Fibroblast of lung (primary cell): ENCODE data around the gene POR. TPM values are rescaled to one million over a fixed set of nuclear protein-coding genes. Genes with fewer than 3 reads are reported as not detected.

Source experiments
- DNase-seq, 2 donors: peaks; one replicate each; pipeline versions ENCODE4 v3.0.0 to v3.0.0-alpha.2; 2010; ENCODE audit warnings: low read depth in 2 of 2
- H2AFZ ChIP-seq: 2 replicates; pipeline ENCODE4 v1.5.1; 2012; ENCODE audit warnings: low read length, control low read depth, inconsistent platforms
- H3K27ac ChIP-seq: 2 replicates; pipeline ENCODE4 v1.5.1; 2011; ENCODE audit warnings: low read length, control low read depth; ENCODE audit not compliant: insufficient read depth
- H3K27me3 ChIP-seq: 2 replicates; pipeline ENCODE4 v1.5.1; 2011; ENCODE audit warnings: mild to moderate bottlenecking, low read length; ENCODE audit not compliant: control insufficient read depth, insufficient read depth
- H3K36me3 ChIP-seq: 2 replicates; pipeline ENCODE4 v1.5.1; 2011; ENCODE audit warnings: low read length; ENCODE audit not compliant: control insufficient read depth, insufficient read depth
- H3K4me1 ChIP-seq: 2 replicates; pipeline ENCODE4 v1.5.1; 2011; ENCODE audit warnings: low read length; ENCODE audit not compliant: control insufficient read depth, insufficient read depth; ENCODE audit errors: extremely low read depth
- H3K4me2 ChIP-seq: 2 replicates; pipeline ENCODE4 v1.5.1; 2011; ENCODE audit warnings: low read length, control low read depth; ENCODE audit not compliant: insufficient read depth; ENCODE audit errors: extremely low read depth
- H3K4me3 ChIP-seq, 4 experiments: fragments of 200-600 bp in 1 of 4; sonication (generic) in 1 of 4; replicated peaks in 1 of 4; 2 replicates each; pipeline ENCODE4 v1.5.1; 2011 to 2016; ENCODE audit warnings: low read length in 4 of 4, low read depth in 3 of 4, mild to moderate bottlenecking in 3 of 4, control low read depth in 2 of 4, inconsistent platforms in 1 of 4, mixed read lengths in 1 of 4; ENCODE audit not compliant: insufficient read depth in 1 of 4; ENCODE audit errors: control extremely low read depth in 1 of 4
- H3K79me2 ChIP-seq: 2 replicates; pipeline ENCODE4 v1.5.1; 2012; ENCODE audit warnings: mild to moderate bottlenecking, low read length, inconsistent platforms; ENCODE audit not compliant: control insufficient read depth, insufficient read depth
- H3K9ac ChIP-seq: 2 replicates; pipeline ENCODE4 v1.5.1; 2011; ENCODE audit warnings: mild to moderate bottlenecking, low read length, control low read depth; ENCODE audit not compliant: insufficient read depth
- H3K9me3 ChIP-seq: 2 replicates; pipeline ENCODE4 v1.5.1; 2012; ENCODE audit warnings: low read depth, low read length; ENCODE audit not compliant: control insufficient read depth, insufficient read depth
- H4K20me1 ChIP-seq: 2 replicates; pipeline ENCODE4 v1.5.1; 2011; ENCODE audit warnings: low read length; ENCODE audit not compliant: control insufficient read depth, insufficient read depth; ENCODE audit errors: extremely low read depth
- EZH2 ChIP-seq: IDR thresholded peaks from 2 replicates; pipeline ENCODE4 v1.5.1; 2012; ENCODE audit warnings: low read length, control low read depth, mild to moderate bottlenecking; ENCODE audit errors: missing control alignments
- polyA plus RNA-seq, 2 donors: library from polyadenylated mRNA; depleted of rRNA in 1 of 2; stranded (reverse) in 1 of 2; unstranded in 1 of 2; fragments of >200 nt; gene quantifications; 2 replicates each; pipeline ENCODE4 v1.2.1, GENCODE V29; 2011 to 2012; ENCODE audit warnings: missing spikeins in 1 of 2
- total RNA-seq: library from RNA; depleted of rRNA; stranded (reverse); fragments of >200 nt; gene quantifications from 2 replicates; pipeline ENCODE4 v1.2.1, GENCODE V29; 2014
- TF ChIP-seq, protein P1 (sequence below), 2 donors: IDR thresholded peaks in 1 of 2; conservative IDR thresholded peaks in 1 of 2; 1 replicate in 1 of 2; 2 replicates in 1 of 2; pipeline ENCODE4 v1.5.1; 2011 to 2012; ENCODE audit warnings: low read length in 2 of 2, control low read depth in 1 of 2, inconsistent platforms in 1 of 2, low read depth in 1 of 2, mild to moderate bottlenecking in 1 of 2

Gene POR
- total and polyA plus RNA-seq, 2 donors (not counting 1 experiment from before 2014, with no cell fraction given): 36.2 to 207 TPM

DNA sequence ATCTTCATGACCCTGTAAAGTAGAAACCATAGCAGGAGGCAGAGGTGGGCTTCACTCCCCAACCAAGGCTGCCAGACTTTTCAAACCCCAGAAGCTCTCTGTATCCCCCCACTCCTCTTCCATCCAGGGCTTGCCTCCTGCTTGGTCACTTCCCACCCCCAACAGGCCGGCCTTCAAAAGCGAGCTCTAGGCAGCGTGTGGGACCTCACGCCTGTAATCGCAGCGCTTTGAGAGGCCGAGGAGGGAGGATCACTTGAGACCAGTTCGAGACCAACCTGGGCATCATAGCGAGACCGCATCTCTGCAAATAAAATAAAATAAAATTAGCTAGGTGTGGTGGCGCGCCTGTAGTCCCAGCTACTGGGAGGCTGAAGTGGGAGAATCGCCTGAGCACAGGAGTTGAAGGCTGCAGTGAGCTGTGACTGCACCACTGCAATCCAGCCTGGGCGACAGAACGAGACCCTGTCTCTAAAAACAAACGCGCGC lies 743 bp upstream of the POR start:
- TF ChIP-seq, protein P1, sequence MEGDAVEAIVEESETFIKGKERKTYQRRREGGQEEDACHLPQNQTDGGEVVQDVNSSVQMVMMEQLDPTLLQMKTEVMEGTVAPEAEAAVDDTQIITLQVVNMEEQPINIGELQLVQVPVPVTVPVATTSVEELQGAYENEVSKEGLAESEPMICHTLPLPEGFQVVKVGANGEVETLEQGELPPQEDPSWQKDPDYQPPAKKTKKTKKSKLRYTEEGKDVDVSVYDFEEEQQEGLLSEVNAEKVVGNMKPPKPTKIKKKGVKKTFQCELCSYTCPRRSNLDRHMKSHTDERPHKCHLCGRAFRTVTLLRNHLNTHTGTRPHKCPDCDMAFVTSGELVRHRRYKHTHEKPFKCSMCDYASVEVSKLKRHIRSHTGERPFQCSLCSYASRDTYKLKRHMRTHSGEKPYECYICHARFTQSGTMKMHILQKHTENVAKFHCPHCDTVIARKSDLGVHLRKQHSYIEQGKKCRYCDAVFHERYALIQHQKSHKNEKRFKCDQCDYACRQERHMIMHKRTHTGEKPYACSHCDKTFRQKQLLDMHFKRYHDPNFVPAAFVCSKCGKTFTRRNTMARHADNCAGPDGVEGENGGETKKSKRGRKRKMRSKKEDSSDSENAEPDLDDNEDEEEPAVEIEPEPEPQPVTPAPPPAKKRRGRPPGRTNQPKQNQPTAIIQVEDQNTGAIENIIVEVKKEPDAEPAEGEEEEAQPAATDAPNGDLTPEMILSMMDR (conservative IDR thresholded peaks at IDR 0.05 in 1 of 2, IDR thresholded peaks at IDR 0.05 in 1 of 2; ENCODE audit: low read depth in 1 of 2, low read length in 2 of 2): no peak
- TF ChIP-seq EZH2: no peak
- Histone ChIP-seq H3K4me1 (peaks cover 3% of the 10 kb centered on the region), H3K4me2 (peak overlapping the region; percentile 15), H4K20me1 (no peaks in the 10 kb centered on the region), H3K27ac (peak overlapping the region; percentile 74), H3K9me3 (no peaks in the 10 kb centered on the region), H3K36me3 (no peaks in the 10 kb centered on the region), H3K4me3 (peak overlapping the region; percentile 57 to 98 (median 78)), H3K27me3 (no peaks in the 10 kb centered on the region), H3K9ac (peak overlapping the region; percentile 87), H2AFZ (peak overlapping the region; percentile 93), H3K79me2 (peaks cover 21% of the 10 kb centered on the region)
- DNase-seq: no peak

DNA sequence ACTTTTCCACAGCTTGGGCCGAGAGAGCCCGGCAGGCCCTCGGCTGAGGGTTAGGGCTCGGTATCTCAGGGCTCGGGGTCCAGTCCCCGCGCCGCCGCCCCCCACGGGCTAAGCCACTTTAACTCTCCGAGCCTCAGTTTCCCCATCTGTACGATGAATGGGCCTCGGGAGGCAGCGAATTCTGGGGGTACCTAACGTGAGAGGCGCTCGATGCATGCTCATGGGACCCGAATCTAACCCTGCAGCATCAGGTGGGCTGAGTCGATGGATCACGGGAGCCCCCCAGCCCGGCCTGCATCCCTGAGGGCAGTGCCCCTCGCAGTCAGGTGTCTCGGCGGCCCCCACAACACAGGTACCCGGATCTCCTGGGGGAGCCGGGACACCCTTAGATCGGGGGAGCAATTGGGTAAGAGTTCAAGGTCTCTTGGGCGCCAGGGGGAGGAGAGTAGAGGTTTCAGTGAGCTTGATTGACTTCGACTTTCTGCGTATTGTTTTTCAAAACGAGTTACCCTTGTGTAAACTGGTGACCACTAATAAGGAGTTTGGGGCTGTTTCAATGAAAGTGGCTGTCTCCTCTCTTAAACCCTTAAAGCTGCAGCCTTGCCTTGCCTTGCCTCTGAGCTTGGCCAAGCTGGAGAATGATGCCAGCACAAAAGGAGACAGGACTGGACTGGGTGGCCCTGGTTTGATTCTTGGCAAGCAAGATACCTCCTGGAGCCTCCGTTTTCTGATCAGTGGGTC lies 631 bp downstream of the POR start:
- Histone ChIP-seq H4K20me1 (no peaks in the 10 kb centered on the region), H2AFZ (peak overlapping the region; percentile 37), H3K79me2 (peaks cover 28% of the 10 kb centered on the region), H3K4me2 (peak overlapping the region; percentile 91), H3K36me3 (no peaks in the 10 kb centered on the region), H3K4me1 (peaks cover 3% of the 10 kb centered on the region), H3K27ac (peak overlapping the region; percentile 79), H3K9me3 (no peaks in the 10 kb centered on the region), H3K4me3 (peak overlapping the region; percentile 75 to 98 (median 84)), H3K27me3 (no peaks in the 10 kb centered on the region), H3K9ac (peak overlapping the region; percentile 78)
- no peak for TF ChIP-seq EZH2
- TF ChIP-seq, protein P1 (conservative IDR thresholded peaks at IDR 0.05 in 1 of 2, IDR thresholded peaks at IDR 0.05 in 1 of 2; ENCODE audit: low read depth in 1 of 2, low read length in 2 of 2): no peak
- DNase-seq: peak; percentile 14 to 37

DNA sequence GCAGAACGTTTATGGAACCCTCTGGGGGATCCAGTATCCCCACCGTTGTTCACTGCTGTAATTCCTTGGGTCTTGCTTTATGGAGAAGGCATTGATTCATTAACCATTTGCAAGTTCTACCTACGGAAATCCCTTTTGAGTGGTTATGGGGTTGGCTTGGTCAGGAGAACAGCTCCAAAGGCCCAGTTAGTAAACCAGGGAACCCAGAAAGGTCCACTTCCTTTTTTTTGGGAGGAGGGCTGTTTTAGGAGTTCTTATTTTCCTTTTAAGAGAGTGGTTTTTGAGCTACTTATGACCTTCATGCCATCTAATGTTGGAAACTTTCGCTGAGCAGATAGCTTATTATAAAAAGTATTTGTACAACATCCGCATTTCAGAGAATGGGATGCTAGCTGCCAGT lies 1.3 kb downstream of the POR start:
- Histone ChIP-seq H3K9ac (peak overlapping the region; percentile 78), H3K79me2 (peaks cover 33% of the 10 kb centered on the region)

More for the DNA sequence above, 1.3 kb downstream of the POR start:
- no peak for DNase-seq
- Histone ChIP-seq H3K4me2 (peak overlapping the region; percentile 91), H2AFZ (no peak overlapping the region), H3K4me3 (peak overlapping the region; percentile 75 to 98 (median 84)), H4K20me1 (no peaks in the 10 kb centered on the region), H3K4me1 (peaks cover 3% of the 10 kb centered on the region), H3K27me3 (no peaks in the 10 kb centered on the region), H3K36me3 (no peaks in the 10 kb centered on the region), H3K9me3 (no peaks in the 10 kb centered on the region), H3K27ac (no peak overlapping the region)
- TF ChIP-seq EZH2: no peak
- TF ChIP-seq, protein P1 (conservative IDR thresholded peaks at IDR 0.05 in 1 of 2, IDR thresholded peaks at IDR 0.05 in 1 of 2; ENCODE audit: low read depth in 1 of 2, low read length in 2 of 2): no peak
